ENCODE results near the gene CACNA1G. TPM values are rescaled to one million over a fixed set of nuclear protein-coding genes. Genes with fewer than 3 reads are reported as not detected.

Gene CACNA1G
- total RNA-seq, 3 donors from 2014 or later (not counting 1 experiment from before 2014, with no cell fraction given): not detected

DNA sequence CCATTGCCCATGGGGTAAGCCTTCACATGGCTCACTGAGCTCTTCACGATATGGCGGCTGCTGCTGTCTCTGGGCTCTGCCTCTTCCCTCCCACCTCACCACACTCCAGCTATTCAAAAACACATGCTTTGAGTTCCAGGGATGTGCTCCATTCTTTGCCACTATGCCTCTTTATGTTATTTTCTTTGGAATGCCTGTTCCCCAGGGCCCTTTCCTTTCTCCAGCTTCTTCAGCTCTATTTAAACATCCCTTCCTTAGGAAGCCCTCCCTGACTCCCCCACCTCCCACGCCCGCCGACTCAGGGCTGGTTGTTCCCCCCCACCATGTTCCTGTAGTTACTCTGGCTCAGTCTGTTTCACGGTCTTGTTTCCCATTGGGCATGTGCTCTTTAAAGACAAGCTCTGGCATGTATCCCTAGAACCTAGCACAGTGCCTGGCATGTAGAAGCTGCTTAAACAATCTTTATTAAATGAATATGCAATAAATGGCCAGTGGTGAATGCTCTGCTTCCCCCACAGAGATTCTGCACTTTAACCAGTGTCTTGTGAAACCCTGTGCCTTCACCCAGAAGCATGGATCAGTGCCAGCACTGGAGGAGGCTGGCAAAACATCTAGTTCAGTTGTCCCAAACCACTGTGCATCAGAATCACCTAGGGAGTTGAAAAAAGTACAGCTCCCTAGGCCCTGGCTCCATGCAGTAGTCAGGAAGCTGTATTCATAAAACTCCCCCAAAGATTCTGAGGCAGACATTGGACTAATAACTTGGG, 45.4 kb upstream of the CACNA1G start:
- Histone ChIP-seq H3K27me3 (ENCODE audit: control insufficient read depth, insufficient read depth, low read length) (no peaks in the 10 kb centered on the region), H3K27ac (ENCODE audit: low read length) (no peak overlapping the region), H3K4me3 (ENCODE audit: low read length) (no peak overlapping the region), H3K36me3 (ENCODE audit: control insufficient read depth, insufficient read depth, low read length) (no peaks in the 10 kb centered on the region), H3K4me1 (ENCODE audit: control insufficient read depth, insufficient read depth, low read length) (no peaks in the 10 kb centered on the region), H3K9me3 (ENCODE audit: control insufficient read depth, insufficient read depth, low read length) (no peaks in the 10 kb centered on the region)
- DNase-seq (no peak), ATAC-seq (no peak)
- H3K4me3 Mint-ChIP-seq: no peak overlapping the region
- intact Hi-C loops (cut with micrococcal nuclease): no loop called here
- H3K36me3 Mint-ChIP-seq: no peaks in the 10 kb centered on the region
- no peaks in the 10 kb centered on the region for H3K9me3 Mint-ChIP-seq
- no peak overlapping the region for H3K27ac Mint-ChIP-seq
- 87% methylated on average over 6 of the region's 6 CpGs for WGBS (ENCODE audit: insufficient coverage)
- peaks cover 0 to 11% of the 10 kb centered on the region in 2 donors for H3K27me3 Mint-ChIP-seq (ENCODE audit: low read depth in 2 of 2)
- no peaks in the 10 kb centered on the region for H3K4me1 Mint-ChIP-seq
- TF ChIP-seq, protein P1, sequence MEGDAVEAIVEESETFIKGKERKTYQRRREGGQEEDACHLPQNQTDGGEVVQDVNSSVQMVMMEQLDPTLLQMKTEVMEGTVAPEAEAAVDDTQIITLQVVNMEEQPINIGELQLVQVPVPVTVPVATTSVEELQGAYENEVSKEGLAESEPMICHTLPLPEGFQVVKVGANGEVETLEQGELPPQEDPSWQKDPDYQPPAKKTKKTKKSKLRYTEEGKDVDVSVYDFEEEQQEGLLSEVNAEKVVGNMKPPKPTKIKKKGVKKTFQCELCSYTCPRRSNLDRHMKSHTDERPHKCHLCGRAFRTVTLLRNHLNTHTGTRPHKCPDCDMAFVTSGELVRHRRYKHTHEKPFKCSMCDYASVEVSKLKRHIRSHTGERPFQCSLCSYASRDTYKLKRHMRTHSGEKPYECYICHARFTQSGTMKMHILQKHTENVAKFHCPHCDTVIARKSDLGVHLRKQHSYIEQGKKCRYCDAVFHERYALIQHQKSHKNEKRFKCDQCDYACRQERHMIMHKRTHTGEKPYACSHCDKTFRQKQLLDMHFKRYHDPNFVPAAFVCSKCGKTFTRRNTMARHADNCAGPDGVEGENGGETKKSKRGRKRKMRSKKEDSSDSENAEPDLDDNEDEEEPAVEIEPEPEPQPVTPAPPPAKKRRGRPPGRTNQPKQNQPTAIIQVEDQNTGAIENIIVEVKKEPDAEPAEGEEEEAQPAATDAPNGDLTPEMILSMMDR (IDR thresholded peaks at IDR 0.05): no peak

DNA sequence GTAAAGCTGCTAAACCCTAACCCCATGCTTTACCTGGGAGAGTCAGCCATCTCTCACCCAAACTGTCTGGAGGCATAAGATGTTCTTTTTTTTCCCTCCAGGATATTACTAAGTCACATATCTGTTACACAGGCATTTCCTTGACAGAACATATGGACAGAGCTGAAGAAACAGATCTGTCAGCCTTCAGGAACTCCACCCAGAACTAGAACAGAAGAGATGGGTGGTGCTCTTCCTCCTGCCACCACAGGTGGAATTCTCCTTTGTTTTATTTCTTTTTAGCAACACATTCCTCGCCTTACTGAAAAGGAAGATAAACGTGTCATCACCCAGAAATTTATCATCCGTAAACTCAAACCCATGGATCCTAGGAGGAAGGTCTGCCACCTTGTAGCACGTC, 43.5 kb upstream of the CACNA1G start:
- 86% methylated on average over 4 of the region's 4 CpGs for WGBS (ENCODE audit: insufficient coverage)

DNA sequence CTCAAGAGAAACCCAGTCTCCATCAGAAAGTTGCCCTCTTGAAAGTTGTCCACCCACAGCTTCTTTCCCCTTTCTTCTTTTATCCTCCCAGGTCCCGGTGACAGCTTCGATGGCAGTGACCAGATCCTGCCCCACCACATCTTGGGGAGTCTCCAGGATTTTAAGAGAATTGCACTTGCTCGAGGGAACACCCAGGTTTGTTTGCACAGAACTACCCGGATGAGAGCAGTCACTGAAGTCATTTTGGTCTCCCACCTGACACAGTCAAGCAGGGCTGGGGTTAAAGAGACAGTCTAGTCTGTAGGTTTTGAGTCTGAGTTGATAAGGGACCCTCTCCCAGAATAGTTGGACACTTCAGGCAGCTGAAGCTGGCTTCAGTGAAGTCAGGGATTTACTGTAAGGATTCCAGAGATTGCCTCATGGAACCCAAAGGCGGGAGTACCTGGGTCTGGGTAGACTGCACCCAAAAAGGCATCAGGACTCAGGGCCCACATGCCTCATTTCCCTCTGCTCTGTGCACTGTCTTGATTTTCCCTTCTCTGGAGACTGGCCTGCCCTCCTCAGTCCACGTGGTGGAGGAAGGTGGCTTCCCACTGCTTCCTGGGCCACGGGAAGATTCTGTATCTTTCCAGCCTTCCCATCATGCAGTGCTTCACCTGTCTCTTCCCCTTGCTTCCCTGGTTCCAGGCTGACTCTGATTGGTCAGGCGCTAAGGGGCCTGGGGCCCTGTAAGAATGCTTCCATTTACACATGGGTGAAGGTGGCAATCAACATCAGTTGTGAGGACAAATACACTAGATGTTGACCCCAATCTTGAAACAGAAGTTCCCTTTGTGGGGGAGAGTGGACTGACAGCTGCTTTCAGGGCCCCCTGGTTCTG, 42.8 kb upstream of the CACNA1G start:
- Histone ChIP-seq H3K4me3 (ENCODE audit: low read length) (no peak overlapping the region), H3K27ac (ENCODE audit: low read length) (no peak overlapping the region), H3K9me3 (ENCODE audit: control insufficient read depth, insufficient read depth, low read length) (no peaks in the 10 kb centered on the region), H3K36me3 (ENCODE audit: control insufficient read depth, insufficient read depth, low read length) (no peaks in the 10 kb centered on the region), H3K4me1 (ENCODE audit: control insufficient read depth, insufficient read depth, low read length) (no peaks in the 10 kb centered on the region), H3K27me3 (ENCODE audit: control insufficient read depth, insufficient read depth, low read length) (no peaks in the 10 kb centered on the region)
- peaks cover 0 to 6% of the 10 kb centered on the region in 2 donors for H3K27me3 Mint-ChIP-seq (ENCODE audit: low read depth in 2 of 2)
- intact Hi-C loops (cut with micrococcal nuclease): no loop called here
- H3K4me3 Mint-ChIP-seq: no peak overlapping the region
- 87% methylated on average over 8 of the region's 8 CpGs for WGBS (ENCODE audit: insufficient coverage)
- no peak for DNase-seq
- no peak for ATAC-seq
- TF ChIP-seq, protein P1 (IDR thresholded peaks at IDR 0.05): no peak
- no peak overlapping the region for H3K27ac Mint-ChIP-seq
- H3K9me3 Mint-ChIP-seq: no peaks in the 10 kb centered on the region
- H3K4me1 Mint-ChIP-seq: no peaks in the 10 kb centered on the region
- no peaks in the 10 kb centered on the region for H3K36me3 Mint-ChIP-seq

More for the DNA sequence above, 43.5 kb upstream of the CACNA1G start:
- Mint-ChIP-seq H3K36me3 (no peaks in the 10 kb centered on the region), H3K4me1 (no peaks in the 10 kb centered on the region), H3K4me3 (no peak overlapping the region), H3K9me3 (no peaks in the 10 kb centered on the region), H3K27ac (no peak overlapping the region), H3K27me3 (ENCODE audit: low read depth in 2 of 2) (peaks cover 0 to 6% of the 10 kb centered on the region in 2 donors)
- intact Hi-C loops (cut with micrococcal nuclease): no loop called here
- no peak overlapping the region for H3K27ac ChIP-seq (ENCODE audit: low read length)
- no peaks in the 10 kb centered on the region for H3K36me3 ChIP-seq (ENCODE audit: control insufficient read depth, insufficient read depth, low read length)
- DNase-seq (no peak), ATAC-seq (no peak)
- TF ChIP-seq, protein P1 (IDR thresholded peaks at IDR 0.05): no peak
- H3K4me3 ChIP-seq (ENCODE audit: low read length): no peak overlapping the region
- no peaks in the 10 kb centered on the region for H3K4me1 ChIP-seq (ENCODE audit: control insufficient read depth, insufficient read depth, low read length)
- no peaks in the 10 kb centered on the region for H3K27me3 ChIP-seq (ENCODE audit: control insufficient read depth, insufficient read depth, low read length)
- no peaks in the 10 kb centered on the region for H3K9me3 ChIP-seq (ENCODE audit: control insufficient read depth, insufficient read depth, low read length)
